Stimulated activated memory B cell treated with anti-CD40 and anti-IgM and Interleukin-4, amounts not matched to agents 10 μg/mL and 1 μg/mL and 100 μg/mL, for 72 hours (primary cell): ENCODE results near the gene MRPL42.

Experiments
- ATAC-seq: fragments of 150-1000 bp; cut with Tn5 transposase; 2 replicates; pipeline ENCODE4 v1.10.0; 2021
- H3K27ac Mint-ChIP-seq: one replicate; pipeline ENCODE4 v1.8.0; 2022; ENCODE audit warnings: mild to moderate bottlenecking, mixed read lengths
- H3K27me3 Mint-ChIP-seq: one replicate; pipeline ENCODE4 v1.8.0; 2022; ENCODE audit warnings: mixed read lengths
- H3K36me3 Mint-ChIP-seq: one replicate; pipeline ENCODE4 v1.8.0; 2022; ENCODE audit warnings: mixed read lengths
- H3K4me1 Mint-ChIP-seq: one replicate; pipeline ENCODE4 v1.8.0; 2022; ENCODE audit warnings: mixed read lengths
- H3K4me3 Mint-ChIP-seq: one replicate; pipeline ENCODE4 v1.8.0; 2022; ENCODE audit warnings: mild to moderate bottlenecking, moderate library complexity, mixed read lengths
- H3K9me3 Mint-ChIP-seq: one replicate; pipeline ENCODE4 v1.8.0; 2022; ENCODE audit warnings: mixed read lengths

MRPL42 gene

DNA sequence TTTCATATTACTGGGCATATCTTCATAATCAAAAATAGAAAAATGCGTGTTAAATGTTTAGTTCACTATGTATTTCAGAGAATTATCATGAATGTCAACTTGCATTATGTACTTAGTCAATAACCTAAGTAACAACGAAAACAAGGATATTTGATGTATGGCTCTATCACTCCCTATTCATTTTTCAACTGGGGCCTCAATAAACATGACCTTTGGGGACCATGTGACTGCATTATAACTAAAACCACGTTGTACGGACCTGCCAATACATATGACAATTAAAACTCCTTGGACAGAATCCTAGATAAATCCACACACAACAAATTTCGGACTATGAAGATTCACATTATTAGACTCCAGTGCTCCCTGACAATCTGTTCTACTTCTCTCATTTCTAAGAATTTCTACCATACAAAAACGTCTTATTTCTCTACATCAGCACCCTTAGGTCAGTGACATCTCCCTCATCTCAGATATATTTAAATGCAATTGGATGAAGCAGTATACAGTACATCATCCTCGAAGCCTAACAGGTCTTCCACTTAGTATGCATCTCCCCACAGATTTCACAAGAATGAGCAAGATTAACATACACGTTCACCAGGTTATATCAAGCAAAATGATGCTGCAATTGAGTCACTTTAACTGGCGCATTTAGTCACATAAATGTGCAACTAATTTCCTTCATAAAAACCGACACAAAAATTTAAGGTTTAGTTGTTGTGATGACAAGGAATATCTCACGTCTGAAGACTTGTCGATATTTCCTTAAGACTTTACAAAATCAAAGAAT, 27.1 kb upstream of the MRPL42 start:
- peak overlapping the region; percentile 93 for H3K4me3 Mint-ChIP-seq
- H3K27ac Mint-ChIP-seq = peak overlapping the region; percentile 97
- no peaks in the 10 kb centered on the region for H3K27me3 Mint-ChIP-seq
- no peaks in the 10 kb centered on the region for H3K36me3 Mint-ChIP-seq
- ATAC-seq = no peak
- no peaks in the 10 kb centered on the region for H3K9me3 Mint-ChIP-seq
- H3K4me1 Mint-ChIP-seq = peaks cover 71% of the 10 kb centered on the region

DNA sequence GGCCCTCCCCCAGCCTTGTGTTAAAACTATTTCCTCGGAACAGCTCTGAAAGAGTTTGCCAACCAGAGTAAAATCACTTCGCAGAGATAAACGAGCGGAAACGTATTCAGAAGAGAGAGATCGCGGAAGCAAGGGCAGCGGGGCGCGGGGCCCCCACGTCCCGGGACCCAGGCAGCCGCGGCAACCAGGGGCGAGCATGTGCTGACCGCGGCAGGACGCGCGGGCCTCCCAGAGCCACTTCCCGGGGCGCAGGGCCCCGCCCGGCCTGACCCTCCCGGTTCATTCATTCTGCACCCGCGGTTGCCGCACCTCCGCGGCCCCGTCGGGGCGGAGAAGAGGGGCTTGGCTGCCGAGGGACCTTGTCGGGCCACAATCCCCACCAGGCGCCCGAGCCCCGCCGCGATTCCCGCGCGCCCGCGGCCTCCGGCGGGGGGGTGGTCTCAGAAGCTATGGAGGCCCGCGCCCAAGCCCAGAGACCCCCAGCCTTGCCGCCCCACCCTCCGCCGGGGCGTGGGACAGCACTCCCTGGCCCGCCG, 26.2 kb upstream of the MRPL42 start:
- Mint-ChIP-seq H3K4me3 (peak overlapping the region; percentile 93), H3K27me3 (no peaks in the 10 kb centered on the region), H3K9me3 (no peaks in the 10 kb centered on the region), H3K27ac (peak overlapping the region; percentile 97), H3K36me3 (no peaks in the 10 kb centered on the region), H3K4me1 (peaks cover 63% of the 10 kb centered on the region)
- peak; percentile 29 for ATAC-seq

DNA sequence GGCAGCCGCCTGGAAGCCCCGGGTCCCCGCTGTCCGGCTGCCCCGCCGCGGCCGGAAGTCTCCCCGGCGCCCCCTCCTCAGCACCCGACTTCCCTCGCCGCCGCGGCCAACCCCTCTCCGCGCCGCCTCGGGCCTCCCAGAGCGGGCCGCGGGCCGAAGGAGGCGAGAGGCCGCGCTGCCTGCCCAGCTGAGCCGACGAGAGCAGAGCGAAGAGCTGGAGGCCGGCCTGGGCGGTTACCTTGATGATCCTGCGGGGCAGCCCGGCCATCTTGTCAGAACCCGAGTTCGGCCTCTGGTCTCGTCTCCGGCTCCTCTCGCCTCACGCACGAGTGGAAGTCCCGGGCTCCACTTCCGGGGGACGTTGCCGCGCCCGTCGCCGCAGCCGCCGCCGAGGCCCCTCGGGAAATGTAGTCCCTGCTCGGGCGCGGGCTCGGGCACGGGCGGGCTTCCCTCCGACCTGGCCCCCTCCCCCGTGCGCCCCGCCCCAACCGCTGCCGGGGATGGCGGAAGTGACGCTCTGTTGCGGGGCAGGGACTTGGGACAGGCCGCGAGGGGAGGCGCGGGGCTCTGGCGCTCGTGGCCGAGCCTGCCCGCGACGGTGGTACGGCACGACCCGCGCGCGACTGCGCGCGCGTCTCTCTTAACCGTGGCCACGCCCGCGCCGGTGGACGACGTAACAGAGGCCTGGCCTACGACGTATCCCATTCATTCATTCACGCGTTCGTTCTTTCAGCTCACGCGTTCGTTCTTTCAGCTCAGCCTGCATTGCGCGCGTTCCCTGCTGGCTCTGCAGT, 25.5 kb upstream of the MRPL42 start, which contains the start of gene UBE2N:
TSS of gene UBE2N (minus strand) at position 331 of the 794 bp plus-strand sequence. CDS start at position 268, 63 bp downstream.
- no peaks in the 10 kb centered on the region for H3K9me3 Mint-ChIP-seq
- H3K4me3 Mint-ChIP-seq = peak within 1 kb of the TSS; percentile 94
- H3K4me1 Mint-ChIP-seq = peaks cover 56% of the 10 kb centered on the region
- no peaks in the 10 kb centered on the region for H3K27me3 Mint-ChIP-seq
- no peaks in the 10 kb centered on the region for H3K36me3 Mint-ChIP-seq
- ATAC-seq = peak; percentile 93
- peak within 1 kb of the TSS; percentile 97 for H3K27ac Mint-ChIP-seq

DNA sequence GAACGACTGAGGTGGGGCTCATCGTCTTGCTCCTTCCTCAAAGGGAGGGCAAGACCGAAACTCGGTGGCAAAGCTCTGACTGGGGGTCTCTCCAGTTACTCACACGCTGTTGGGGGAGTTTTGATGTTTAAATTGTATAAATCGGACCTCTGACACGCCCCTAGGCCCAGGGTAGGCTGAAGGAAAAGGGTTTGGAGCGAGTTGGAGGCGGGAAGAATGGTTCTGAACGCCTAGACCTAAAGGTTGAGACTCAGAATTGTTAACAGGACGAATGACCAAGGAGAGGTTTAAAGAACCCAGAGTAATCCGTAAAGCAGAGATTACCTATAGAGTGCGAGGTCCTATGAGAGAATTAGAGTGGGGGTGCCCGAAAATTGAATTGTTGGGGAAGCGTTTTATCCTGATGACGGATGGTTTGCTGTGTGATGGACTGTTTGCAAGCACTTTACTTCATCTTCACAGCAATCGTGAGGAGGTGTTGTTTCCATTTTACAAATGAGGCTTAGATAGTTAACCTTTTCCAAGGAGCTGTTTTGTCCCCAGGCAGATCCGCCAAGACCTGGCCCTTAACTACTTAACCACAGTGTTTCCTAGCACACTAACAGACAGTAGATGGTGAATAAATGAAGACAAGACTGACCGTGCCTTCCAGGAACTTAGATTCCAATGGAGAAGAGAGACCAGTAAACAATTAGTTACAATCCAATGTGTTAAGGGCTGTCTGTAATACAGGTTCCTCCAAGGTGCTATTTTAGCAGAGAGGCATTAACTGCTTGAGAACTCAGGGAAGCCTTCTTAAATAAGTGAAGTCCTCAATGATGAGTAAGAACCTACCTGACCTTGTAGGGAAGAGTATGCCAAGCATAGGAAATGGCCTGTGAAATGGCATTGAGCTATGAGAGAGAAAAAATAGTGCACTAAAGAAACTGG, 24.6 kb upstream of the MRPL42 start:
- Mint-ChIP-seq H3K4me1 (peaks cover 56% of the 10 kb centered on the region), H3K27ac (peak overlapping the region; percentile 97), H3K27me3 (no peaks in the 10 kb centered on the region), H3K9me3 (no peaks in the 10 kb centered on the region), H3K4me3 (peak overlapping the region; percentile 94), H3K36me3 (no peaks in the 10 kb centered on the region)
- ATAC-seq = no peak

DNA sequence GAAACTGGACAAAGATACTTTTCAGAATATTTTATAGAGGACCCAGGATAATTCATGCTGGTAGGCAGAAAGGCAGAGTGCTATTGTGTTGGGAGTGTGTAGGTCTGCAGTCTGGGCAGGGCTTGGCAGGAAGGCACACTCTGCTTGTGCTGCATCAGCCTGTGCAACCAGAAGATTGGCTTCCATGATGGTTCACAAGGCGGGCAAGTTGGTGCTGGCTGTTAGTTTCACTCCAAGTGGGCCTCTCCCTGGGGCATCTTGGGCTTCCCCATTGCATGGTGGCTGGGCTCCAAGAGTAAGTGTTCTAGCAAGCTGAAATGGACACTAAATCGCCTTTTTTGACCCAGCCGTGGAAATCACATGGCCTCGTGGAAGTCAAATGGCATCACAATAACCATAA, 23.7 kb upstream of the MRPL42 start:
- Mint-ChIP-seq H3K9me3 (no peaks in the 10 kb centered on the region), H3K36me3 (no peaks in the 10 kb centered on the region), H3K4me1 (peaks cover 52% of the 10 kb centered on the region), H3K27ac (peak overlapping the region; percentile 97), H3K4me3 (no peak overlapping the region), H3K27me3 (no peaks in the 10 kb centered on the region)
- ATAC-seq = no peak

DNA sequence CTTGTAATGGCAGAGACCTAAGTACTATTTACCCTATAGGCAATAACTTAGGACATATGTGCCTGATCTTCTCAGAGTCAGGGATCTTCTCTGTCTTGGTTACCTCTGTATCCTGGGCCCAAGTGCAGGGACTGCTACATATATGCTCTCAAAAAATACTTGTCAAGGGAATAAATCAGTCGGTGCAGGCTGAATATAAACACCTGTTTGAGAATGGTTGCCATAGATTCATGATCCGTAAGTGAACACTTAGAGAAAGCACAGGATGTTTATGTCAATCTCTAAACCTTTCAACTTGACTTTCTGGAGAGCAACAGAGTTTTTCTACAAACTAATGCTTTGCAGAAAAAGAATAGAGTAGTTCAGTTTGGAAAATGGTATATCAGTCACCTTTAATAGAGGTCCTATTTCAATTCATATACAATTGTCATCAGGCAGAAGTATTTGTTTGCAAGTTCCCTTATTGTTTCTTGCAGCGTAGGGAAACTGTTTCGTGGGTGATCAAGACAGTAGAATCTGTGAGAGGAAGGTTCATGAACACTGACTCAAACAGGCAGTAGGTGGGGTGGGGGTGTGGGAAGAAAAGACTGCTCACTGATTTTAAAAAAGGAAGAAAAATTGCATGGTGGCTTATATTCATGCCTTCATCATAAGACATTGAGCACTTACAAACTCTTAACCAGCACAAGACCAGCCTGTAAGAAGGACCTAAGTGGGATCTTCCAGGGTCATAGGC, 19.6 kb upstream of the MRPL42 start:
- Mint-ChIP-seq H3K9me3 (no peaks in the 10 kb centered on the region), H3K36me3 (no peaks in the 10 kb centered on the region), H3K27ac (peak overlapping the region; percentile 67), H3K27me3 (no peaks in the 10 kb centered on the region), H3K4me3 (no peak overlapping the region), H3K4me1 (peaks cover 38% of the 10 kb centered on the region)
- ATAC-seq = no peak

DNA sequence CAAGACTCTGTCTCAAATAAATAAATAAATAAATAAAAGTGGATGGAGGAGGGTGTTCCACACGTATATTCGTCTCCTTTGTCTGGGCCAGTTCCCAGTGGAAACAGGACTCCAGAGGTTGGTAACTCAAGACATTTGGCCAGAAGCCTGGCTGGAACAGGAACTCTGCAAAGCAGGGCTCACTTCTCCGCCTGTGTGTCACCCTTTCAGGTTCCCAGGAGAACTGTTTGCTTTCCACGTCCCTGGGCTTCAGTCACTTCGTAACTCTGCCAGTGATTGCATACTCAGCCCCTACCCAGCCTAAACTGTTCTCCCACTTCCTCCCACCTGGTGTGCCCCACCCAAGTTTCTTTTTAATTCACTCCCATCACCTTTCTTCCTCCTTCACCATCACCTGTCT, 18.5 kb upstream of the MRPL42 start:
- ATAC-seq = peak; percentile 44
- Mint-ChIP-seq H3K4me3 (peak overlapping the region; percentile 3), H3K27ac (peak overlapping the region; percentile 67), H3K36me3 (no peaks in the 10 kb centered on the region), H3K4me1 (peaks cover 29% of the 10 kb centered on the region), H3K9me3 (no peaks in the 10 kb centered on the region), H3K27me3 (no peaks in the 10 kb centered on the region)

DNA sequence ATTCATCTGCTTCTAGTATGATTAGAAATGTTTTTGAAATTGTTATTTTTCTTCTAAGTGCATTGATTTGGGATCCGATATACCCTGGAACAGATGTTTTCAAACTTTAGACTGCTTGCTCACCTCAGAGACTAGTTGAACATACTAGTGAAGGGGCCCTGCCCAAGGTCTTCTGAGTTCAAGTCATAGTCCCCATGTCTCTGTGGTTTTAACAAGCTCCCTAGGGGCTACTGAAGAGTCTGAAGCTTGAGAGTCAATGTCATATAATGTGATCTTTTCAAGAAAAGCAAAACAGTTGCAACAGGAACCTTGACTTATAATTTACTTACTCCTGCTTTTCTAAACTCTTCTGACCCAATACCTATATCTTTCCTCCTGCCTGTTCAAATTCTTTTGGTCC, 18.0 kb upstream of the MRPL42 start:
- H3K4me1 Mint-ChIP-seq = peaks cover 29% of the 10 kb centered on the region
- no peaks in the 10 kb centered on the region for H3K36me3 Mint-ChIP-seq
- H3K27ac Mint-ChIP-seq = peak overlapping the region; percentile 67
- no peaks in the 10 kb centered on the region for H3K9me3 Mint-ChIP-seq
- peak; percentile 96 for ATAC-seq
- H3K4me3 Mint-ChIP-seq = peak overlapping the region; percentile 3
- H3K27me3 Mint-ChIP-seq = no peaks in the 10 kb centered on the region

DNA sequence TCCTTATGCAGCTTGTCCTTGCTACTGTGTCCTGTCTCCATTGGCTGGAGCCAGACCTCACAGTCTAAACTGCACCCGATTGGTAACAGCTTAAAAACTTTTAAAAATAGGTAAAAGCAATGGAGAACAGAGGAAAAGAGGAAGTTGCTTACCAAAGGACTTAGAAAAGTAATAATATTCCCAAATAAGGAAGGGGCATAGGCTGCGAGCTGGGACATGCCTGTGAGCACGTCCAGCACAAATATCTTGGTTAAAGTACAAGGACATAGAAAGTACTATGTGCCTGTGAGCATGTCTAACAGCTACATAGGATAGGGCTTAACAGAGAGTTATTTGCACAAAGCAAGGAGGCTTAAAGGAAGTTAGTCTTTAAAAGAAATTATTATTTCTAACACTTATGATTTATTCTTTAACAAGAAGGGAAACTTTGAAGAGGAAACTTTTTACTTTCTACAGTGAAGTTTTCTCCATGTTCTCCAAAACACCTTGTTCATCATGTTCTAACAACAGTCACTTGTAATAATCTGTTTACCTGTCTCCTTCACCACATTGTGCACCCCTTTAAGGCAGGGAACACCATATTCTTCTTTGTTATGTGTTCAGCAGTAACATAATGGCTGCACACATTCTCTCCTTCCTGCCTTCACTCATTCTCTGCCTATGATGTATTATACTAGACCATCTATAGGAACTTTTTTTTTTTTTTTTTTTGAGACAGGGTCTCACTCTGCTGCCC, 15.7 kb upstream of the MRPL42 start:
- Mint-ChIP-seq H3K9me3 (no peaks in the 10 kb centered on the region), H3K27me3 (no peaks in the 10 kb centered on the region), H3K4me3 (no peak overlapping the region), H3K36me3 (no peaks in the 10 kb centered on the region), H3K27ac (no peak overlapping the region), H3K4me1 (peaks cover 29% of the 10 kb centered on the region)
- no peak for ATAC-seq

DNA sequence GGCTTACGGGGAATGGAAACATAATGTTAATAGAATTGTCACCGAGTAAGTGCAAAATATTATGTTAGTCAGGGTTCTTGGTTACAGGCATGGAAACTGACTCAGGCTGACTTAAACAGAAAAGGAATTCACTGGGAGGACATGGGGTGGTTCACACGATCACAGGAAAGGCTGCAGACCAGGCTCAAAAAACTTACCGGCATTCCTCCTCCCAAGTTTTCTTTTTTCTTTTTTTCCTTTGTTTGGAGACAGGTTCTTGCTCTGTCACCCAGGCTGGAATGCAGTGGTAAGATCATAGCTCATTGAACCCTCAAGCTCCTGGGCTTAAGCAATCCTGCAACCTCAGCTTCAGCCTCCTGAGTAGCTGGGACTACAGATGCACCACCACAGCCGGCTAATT, 13.7 kb upstream of the MRPL42 start:
- Mint-ChIP-seq H3K36me3 (no peaks in the 10 kb centered on the region), H3K27me3 (no peaks in the 10 kb centered on the region), H3K4me1 (peaks cover 15% of the 10 kb centered on the region), H3K27ac (no peak overlapping the region), H3K4me3 (no peak overlapping the region), H3K9me3 (no peaks in the 10 kb centered on the region)
- ATAC-seq = no peak

DNA sequence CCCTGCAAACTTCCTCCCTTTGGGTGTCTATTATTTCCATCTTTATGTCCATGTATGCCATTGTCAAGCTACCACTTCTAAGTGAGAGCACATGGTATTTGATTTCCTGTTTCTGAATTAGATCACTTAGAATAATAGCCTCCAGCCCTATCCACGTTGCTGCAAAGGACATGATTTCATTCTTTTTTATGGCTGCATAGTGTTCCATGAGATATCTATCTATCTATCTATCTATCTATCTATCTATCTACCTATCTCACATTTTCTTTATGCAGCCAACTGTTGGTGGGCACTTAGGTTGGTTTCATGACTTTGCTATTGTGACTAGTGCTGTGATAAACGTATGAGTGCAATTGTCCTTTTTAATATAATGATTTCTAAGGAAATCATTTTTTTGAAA, 11.2 kb upstream of the MRPL42 start:
- H3K27me3 Mint-ChIP-seq = no peaks in the 10 kb centered on the region
- peaks cover 4% of the 10 kb centered on the region for H3K4me1 Mint-ChIP-seq
- no peaks in the 10 kb centered on the region for H3K36me3 Mint-ChIP-seq
- no peak overlapping the region for H3K27ac Mint-ChIP-seq
- ATAC-seq = no peak
- no peaks in the 10 kb centered on the region for H3K9me3 Mint-ChIP-seq
- no peak overlapping the region for H3K4me3 Mint-ChIP-seq

DNA sequence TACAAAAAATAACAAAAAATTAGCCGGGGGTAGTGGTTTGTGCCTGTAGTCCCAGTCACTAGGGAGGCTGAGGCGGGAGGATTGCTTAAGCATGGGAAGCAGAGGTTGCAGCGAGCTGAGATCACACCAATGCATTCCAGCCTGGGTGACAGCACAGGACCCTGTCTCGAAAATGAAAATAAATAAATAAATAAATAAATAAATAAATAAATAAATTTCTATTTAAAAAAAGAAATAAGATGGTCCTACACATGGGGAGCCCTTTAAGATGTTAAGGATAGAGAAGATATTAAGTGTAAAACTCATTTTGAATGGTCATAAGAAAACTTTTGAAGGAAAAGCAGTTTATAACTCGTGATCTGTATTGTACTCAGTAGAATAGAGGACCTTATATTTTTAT, 8.2 kb upstream of the MRPL42 start:
- H3K27ac Mint-ChIP-seq = no peak overlapping the region
- no peaks in the 10 kb centered on the region for H3K27me3 Mint-ChIP-seq
- no peaks in the 10 kb centered on the region for H3K9me3 Mint-ChIP-seq
- no peak overlapping the region for H3K4me3 Mint-ChIP-seq
- H3K36me3 Mint-ChIP-seq = no peaks in the 10 kb centered on the region
- ATAC-seq = no peak
- peaks cover 6% of the 10 kb centered on the region for H3K4me1 Mint-ChIP-seq

DNA sequence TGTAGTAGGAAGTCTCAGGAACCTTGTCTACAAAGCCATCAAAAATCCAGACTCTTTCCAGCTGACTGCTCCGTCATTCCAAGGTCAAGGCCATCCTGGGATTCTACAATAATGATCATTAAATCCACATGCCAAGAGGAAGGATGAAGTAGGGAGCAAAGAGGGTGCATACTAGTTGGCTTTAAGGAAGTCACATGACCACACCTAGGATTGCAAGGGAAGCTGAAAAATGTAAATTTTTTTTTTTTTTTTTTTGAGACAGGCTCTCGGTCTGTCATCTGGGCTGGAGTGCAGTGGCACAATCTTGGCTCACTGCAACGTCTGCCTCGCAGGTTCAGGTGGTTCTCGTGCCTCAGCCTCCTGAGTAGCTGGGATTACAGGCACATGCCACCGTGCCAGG, 7.3 kb upstream of the MRPL42 start:
- Mint-ChIP-seq H3K4me1 (peaks cover 6% of the 10 kb centered on the region), H3K4me3 (no peak overlapping the region), H3K36me3 (no peaks in the 10 kb centered on the region), H3K9me3 (no peaks in the 10 kb centered on the region), H3K27ac (no peak overlapping the region), H3K27me3 (no peaks in the 10 kb centered on the region)
- ATAC-seq = no peak

DNA sequence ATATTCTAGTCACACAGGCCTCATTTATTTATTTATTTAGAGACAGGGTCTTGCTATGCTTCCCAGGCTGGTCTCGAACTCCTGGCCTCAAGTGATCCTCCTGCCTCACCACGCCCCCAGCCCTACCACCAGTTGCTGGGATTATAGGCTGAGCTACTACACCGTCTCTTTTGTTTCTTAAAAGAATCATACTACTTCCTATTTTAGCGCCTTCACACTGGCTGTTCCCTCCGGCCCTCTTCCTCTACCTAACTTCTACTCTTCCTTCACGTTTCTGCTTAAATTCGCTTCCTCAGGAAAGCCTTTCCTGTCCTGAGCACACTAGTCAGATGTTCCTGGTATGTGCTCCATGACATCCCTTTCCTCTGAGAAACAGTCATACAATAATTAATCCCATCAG, 6.4 kb upstream of the MRPL42 start:
- Mint-ChIP-seq H3K4me1 (peaks cover 6% of the 10 kb centered on the region), H3K4me3 (no peak overlapping the region), H3K27ac (no peak overlapping the region), H3K9me3 (no peaks in the 10 kb centered on the region), H3K36me3 (no peaks in the 10 kb centered on the region), H3K27me3 (no peaks in the 10 kb centered on the region)
- ATAC-seq = no peak
